GM19438 (cell line): ENCODE results near the gene CACTIN.
"Not testable (repeated sequence)": the region's sequence is repeated elsewhere in the genome, so short reads cannot be mapped to it uniquely, and the experiment has no call there.

Experiments used
- ATAC-seq: cut with Tn5 transposase; IDR thresholded peaks from one replicate; pipeline ENCODE4 v1.9.1; 2021; ENCODE audit warnings: low read depth; ENCODE audit not compliant: unreplicated experiment

Gene CACTIN

DNA sequence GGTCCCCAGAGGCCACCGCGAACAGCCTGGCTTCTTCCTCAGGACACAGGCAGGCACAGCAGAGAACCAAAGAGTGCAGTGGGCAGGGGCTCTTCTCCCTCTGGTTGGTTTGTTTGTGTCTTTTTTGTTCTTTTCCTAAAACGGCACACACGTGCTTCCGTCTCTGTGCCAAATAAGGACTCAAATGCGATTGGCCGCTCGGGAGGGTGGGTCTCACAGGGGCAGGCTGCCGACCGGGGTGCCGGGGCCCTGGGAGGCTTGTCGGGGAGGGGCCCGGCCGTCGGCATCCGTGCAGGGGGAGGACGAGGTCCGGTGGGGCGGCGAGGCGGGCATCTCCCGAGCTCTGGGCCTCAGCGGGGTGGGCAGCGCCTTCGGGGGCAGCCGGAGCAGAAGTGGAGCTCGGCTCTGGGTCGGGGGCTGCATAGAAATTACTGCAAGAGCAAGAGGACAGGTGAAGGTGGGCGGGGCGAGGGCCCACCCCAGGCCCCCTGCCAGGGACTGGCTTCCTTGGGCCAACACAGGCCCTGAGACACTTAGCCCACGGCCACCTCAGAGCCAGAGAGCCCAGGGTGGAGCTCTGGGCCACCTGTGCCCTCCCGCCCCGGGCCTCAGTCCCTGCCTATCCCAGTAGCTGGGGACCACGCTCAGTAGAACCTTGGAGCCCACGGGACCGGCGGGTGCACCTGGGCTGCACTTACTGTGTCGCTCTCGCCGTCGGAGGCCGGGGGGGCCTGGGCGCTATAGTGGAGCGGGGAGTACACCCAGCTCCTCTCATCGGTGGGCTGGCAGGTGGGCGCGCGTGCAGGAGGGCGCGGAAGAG, 6.4 kb upstream of the CACTIN start:
- no peak for ATAC-seq

DNA sequence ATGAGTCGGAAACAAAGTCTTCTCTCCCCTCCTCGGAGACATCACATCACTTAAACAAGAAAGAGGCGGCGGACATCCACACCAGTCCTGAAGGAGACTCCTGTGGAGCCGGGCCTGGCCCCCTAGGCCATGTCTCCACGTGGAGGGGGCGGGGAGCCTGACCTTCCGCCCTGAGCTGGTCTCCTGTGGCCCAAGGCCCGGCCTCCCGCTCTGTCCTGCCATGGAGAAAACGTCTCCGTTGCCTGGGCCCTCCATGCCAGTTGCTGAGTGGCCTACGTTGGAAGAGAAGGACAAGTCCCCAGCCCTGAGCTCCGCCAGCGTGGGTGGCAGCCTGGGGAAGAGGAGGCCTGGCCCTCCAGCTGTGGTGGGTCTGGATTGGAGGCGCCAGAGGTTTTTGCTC, 5.5 kb upstream of the CACTIN start:
- no peak for ATAC-seq

DNA sequence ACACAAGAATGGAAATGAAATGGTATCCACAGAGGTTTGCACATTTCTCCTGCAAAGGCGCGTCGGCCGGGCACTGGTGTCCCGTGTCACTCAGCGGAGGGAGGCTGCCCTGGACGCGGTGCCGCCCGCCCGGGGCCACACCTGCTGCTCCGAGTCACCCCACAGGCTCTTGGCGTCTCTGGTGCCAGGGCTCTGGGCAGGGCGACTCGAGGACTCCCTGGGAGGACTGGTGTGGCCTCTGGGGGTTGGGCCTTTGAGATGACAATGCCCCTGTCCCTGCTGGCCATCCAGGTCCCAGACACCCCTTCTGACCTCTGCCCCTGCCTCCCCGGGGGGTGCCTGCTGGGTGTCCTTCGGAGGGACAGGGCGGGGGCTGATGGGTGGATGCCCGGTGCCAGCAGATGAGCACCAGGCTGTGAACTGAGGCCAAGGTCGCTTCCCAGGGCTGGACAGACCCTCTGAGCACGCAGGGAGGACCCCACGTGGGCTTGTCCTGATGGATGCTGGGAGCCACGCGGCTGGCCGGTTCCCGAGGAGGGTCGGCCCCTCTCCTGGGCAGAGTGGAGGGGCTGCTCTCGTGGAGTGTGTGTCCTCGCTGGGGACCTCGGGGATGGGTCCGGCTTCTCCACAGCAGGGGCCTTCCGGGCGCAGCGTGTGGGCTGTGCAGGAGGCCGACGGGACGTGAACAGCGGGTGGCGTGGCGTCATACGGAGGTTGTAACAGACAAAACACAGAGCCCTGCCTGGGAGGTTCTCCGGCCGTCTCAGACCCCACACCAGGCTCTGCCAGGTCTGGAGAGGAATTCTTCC, 4.7 kb upstream of the CACTIN start:
- no peak for ATAC-seq

- not testable (repeated sequence) for ATAC-seq
These were observed 2.2 kb upstream of the CACTIN start for GRCh38 chr19:3628766-3629165.

DNA sequence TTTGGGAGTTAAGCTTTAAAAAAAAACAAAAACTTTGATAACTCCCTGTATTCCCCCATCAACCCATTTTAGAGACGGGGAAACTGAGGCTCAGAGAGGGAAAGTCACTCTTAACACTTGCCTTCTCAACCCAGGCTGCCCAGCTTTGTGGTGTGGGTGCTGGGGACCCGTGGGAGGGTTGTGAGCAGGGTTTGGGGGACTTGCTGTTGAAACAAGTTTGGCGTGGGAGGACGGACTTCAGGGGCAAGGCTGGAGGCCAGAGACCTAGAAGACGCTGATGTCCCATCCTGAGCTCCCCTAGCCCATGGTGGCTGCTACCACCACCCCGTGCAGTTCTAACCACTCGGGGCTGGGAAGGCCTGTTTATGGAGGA, 747 bp upstream of the CACTIN start:
- no peak for ATAC-seq

- ATAC-seq, result peak; percentile 11
These were observed 556 bp downstream of the CACTIN start for GRCh38 chr19:3625996-3626472.

GRCh38 chr19:3623716-3624115, 2.9 kb downstream of the CACTIN start:
- no peak for ATAC-seq

DNA sequence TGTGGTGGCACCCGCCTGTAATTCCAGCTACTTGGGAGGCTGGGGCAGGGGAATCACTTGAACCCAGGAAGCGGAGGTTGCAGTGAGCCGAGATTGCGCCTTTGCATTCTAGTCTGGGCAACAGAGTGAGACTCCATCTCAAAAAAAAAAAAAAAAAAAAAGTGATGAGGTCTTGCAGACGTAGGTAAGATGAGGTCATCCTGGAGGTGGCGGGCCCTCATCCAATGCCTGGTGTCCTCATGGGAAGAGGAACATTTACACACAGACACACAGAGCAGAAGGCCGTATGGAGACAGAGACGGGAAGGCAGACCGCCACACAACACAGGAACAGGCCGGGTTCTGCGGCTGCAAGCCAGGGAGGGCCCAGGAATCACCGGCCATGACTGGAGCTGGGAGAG, 4.4 kb downstream of the CACTIN start:
- no peak for ATAC-seq

- no peak for ATAC-seq
These were observed 4.9 kb downstream of the CACTIN start for GRCh38 chr19:3621689-3622088.

- no peak for ATAC-seq
These were observed 5.6 kb downstream of the CACTIN start for GRCh38 chr19:3620817-3621547.

DNA sequence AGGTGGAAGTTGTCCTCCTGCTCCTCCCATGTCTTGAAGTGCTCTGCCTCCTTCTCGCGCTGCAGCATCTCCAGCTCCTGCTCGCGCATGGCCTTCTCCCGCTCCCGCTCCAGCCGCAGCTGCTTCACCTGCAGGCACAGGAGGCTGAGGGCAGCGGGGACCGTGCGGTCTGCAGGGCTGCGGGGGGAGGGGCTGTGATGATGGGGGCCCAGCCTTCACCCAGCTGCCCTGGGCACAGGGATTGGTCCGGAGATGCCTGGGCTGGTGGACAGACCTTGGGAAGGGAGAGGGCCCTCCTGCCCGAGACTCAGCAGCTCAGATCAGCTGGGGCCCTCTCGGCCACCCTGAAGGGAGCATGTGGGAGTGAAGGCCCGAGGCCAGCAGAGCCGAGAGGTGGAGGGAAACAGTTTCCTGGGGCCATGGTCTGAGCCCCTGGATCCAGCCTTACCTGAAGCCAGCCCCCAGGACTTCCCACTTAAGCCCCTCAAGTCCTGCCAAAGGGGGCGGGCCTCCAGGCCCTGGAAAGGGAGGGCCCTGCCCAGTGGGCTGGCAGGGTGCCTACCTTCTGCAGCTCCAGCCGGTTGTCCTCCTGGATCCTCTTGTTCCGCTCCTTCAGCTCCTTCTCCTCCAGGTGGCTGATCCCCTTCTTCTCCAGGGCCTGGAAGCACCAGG, 6.3 kb downstream of the CACTIN start:
- ATAC-seq, result no peak

- ATAC-seq, result no peak
These were observed 7.0 kb downstream of the CACTIN start for GRCh38 chr19:3619631-3620012.

GRCh38 chr19:3618811-3619630, 7.6 kb downstream of the CACTIN start:
- no peak for ATAC-seq

GRCh38 chr19:3618144-3618810, 8.3 kb downstream of the CACTIN start:
- no peak for ATAC-seq

DNA sequence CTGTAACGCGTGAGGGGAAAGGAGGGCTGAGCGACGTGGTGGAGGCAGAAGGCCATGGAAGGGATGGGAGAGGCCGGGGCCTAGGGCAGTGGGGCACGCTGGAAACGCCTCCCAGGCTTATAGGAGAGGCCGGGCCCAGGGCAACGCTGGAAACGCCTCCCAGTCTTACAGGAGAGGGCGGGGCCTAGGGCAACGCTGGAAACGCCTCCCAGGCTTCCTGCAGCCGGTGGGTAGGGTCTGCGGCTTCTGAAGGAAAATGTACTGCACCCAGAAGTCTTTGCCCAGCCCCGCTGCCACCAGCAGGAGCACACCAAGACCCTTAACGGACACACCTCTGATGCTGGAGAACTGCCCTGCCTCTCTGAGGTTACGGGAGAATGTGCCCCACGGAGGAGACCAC, 9.1 kb downstream of the CACTIN start:
- no peak for ATAC-seq

GRCh38 chr19:3615524-3616135, 11.0 kb downstream of the CACTIN start:
- no peak for ATAC-seq

- ATAC-seq, result no peak
These were observed 11.6 kb downstream of the CACTIN start for GRCh38 chr19:3614858-3615505.
